Head of caudate nucleus (tissue), 42 donors: ENCODE data around the gene MOSPD3.
A peak's percentile ranks its signal among the peaks of the same experiment; 100 is the strongest.

Source experiments
- DNase-seq, 42 donors: peaks; one replicate each; pipeline versions ENCODE4 v3.0.0 to v3.0.0-alpha.2; 2020 to 2021; ENCODE audit warnings: mixed read lengths in 7 of 42
- intact Hi-C: fragments of 100-400 bp; cut with DNase I; formaldehyde crosslinking; loops from one replicate; pipeline ENCODE4 v1.15.0; 2022

MOSPD3 gene

DNA sequence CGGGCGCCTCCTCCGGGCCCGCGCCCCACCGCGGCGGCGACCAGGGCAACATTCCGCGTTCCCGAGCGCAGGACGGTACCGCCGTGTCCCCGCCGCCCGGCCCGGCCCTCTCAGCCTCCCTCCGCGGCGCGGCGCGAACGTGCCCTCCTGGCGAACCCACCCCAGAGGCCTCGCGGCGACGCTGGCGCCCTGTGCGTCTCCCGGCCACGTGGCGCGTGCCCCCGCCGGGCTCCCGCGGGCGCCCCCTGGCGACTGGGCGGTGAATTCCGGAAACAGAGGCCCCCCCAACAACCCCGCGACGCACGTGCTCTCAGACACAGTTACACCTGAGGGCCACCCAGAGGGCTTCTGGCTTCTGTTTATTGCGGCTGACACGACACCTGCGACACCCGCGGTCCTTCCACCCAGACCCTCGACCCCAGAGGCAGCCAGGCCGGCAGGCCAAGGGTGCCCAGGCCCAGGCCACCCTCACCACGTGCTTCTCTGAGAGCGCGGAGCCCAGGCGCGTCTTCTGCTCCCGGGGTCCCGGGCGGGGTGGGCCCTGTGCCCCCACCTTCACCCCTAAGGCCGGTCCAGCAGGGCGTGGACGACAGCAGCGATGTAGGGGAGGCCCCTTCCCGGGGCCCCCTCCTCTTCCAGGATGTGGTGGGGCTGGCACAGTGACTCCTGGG lies 38.5 kb upstream of the MOSPD3 start, which contains the start of gene SAP25:
TSS of gene SAP25 (minus strand) at position 210 of the 671 bp plus-strand sequence. CDS start at position 52, 158 bp downstream.
- no peak for DNase-seq
- intact Hi-C loops: no loop called here

DNA sequence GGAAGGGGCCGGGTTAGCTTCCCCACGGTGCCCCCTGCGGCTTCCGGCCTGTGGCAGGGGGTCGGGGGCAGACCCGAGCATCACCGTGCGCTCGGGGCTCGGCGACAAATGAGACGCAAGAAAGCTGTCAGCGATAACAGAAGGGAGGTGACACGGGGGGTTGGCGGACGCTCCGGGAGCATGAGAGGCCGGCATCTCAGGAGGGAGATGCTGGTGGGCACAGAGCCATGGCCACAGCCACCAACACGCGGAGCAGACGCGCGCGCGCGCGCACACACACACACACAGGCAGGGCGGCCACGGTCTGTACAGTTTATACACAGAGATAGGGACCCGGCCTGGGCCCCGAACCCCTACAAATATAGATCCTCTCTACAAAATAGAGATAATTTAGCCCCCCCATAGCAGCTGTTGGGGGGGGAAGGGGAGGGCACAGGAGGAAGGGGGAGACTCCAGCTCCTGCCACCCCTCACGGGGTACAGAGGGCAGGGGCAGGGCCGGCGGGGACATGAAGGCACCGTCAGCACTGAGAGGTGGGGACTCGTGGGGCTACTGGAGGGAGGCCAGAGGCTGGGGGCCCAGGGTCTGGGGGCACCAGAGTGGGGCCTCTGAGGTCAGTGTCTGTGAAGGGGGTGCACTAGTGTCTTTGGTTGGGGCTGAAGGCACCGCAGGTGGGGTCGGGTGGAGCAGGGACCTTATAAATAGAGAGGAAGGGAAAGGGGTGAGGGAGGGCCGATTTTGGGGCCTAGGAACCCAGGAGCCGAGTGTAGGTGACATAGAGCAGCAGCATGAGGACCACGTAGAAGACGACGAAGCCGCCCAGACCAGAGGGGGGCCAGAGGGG lies 37.8 kb upstream of the MOSPD3 start:
- DNase-seq: no peak
- intact Hi-C loops: no loop called here

DNA sequence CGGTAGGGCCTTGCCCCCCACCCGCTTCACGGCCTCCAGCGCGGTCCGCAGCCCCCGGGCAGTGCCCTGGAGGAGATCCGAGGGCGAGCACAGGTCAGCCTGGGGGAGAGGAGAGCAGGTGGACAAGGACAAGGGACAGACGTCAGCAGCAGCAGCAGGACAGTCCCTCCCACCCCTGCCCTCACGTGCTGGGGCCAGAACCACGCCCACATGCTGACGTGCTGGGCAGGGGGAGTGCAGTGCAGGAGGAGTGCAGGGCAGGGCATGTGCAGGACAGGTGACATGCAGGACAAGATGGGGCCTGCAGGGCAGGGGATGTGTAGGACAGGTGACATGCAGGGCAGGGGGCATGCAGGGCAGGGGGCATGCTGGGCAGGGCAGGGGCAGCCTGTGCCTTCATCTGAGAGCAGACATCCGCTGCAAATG lies 37.1 kb upstream of the MOSPD3 start:
- intact Hi-C loops: no loop called here
- DNase-seq: no peak

DNA sequence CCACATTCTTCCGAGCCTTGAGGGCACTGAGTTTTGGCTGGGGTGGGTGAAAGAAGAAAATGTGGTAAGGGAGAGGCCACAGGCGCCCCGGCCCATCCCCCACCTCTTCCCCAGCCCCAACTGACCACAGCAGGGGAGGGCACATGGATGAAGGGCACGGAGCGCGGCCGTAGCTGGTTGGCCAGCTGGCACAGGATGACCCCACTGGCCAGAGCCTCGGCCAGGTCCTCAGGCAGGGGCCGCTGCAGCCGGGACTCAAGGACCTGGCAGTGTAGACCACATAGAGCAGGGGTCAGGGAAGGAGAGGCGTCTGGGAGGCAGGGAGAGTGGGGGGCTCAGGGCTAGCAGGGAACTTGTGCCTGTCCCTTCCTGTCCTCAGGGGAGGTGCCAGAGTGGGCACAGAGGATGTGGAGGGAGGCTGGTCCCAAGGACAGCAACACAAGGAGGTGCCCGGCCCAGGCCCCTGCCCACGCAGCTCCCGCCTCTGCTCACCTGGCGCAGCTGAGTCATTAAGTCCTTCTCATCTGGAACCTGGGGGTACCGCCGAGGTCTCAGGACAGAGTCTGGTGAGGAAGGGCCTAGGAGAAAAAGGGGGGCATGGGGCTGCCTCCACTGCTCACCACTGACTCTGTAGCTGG lies 36.5 kb upstream of the MOSPD3 start:
- intact Hi-C loops: no loop called here
- DNase-seq: no peak

DNA sequence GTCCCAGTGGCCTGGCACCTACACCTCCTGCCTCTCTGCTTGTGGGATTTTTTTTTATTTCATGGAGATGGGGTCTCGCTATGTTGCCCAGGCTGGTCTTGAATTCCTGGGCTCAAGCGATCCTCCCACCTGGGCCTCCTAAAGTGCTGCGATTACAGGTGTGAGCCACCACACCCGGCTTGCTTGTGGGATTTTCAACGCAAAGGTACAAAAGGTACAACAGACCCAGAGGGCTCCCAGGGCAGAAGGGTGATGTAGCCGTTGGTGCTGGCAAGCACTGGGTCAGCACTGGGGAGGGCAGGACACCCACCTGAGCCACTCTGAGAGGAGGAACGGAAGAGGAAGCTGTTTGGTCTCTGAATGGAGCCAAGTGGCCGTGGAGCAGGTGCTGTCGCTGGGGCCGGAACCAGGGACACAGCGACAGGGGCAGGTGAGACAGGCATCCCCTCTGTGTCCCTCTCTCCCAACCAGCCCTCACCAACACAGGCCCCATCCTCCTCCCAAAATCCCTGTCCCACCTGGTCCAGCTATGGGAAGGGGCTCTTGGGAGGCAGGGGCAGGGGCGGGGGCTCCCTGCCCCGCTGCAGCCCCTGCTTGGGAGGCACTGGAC lies 35.9 kb upstream of the MOSPD3 start:
- DNase-seq: no peak
- intact Hi-C loops: no loop called here

DNA sequence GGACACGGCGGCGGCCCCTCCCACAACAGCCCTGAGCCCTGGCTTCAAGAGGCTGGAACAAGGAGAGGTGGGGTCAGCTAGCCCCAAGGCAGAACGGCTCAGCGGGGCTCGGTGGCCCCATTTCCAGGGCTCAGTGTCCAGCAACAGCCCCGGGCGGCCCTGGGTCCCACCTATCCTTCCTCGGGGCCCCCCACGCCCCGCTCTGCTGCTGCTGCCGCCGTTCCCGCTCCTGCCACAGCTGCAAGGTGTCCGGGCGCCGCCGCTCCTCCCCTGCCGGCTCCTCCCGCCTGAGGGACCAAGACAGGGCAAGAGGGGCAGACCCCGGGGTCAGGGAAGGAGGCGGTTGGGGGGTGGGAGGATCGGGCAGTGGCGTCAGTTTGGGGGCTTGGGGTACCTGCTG lies 35.2 kb upstream of the MOSPD3 start:
- no peak for DNase-seq
- intact Hi-C loops: no loop called here

DNA sequence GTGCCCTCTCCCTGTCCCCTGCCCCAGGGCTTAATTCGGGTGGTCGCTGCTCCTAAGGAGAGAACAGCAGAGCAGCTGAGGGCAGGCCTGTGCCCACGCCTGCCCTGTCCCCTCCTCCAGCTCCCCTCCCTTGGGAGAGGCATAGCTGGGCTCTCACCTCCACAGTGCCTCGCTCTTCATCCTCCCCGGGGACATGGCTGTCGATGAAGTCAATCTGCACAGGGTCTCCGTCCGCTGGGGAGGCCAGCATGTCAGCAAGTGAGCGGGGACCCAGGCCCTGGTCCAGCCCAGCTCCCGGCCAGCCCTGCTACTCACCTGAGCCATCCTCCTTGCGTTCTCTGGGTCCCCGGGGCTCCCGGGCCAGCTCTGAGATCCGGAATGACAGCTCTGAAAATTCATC lies 34.8 kb upstream of the MOSPD3 start:
- no peak for DNase-seq
- intact Hi-C loops: no loop called here

DNA sequence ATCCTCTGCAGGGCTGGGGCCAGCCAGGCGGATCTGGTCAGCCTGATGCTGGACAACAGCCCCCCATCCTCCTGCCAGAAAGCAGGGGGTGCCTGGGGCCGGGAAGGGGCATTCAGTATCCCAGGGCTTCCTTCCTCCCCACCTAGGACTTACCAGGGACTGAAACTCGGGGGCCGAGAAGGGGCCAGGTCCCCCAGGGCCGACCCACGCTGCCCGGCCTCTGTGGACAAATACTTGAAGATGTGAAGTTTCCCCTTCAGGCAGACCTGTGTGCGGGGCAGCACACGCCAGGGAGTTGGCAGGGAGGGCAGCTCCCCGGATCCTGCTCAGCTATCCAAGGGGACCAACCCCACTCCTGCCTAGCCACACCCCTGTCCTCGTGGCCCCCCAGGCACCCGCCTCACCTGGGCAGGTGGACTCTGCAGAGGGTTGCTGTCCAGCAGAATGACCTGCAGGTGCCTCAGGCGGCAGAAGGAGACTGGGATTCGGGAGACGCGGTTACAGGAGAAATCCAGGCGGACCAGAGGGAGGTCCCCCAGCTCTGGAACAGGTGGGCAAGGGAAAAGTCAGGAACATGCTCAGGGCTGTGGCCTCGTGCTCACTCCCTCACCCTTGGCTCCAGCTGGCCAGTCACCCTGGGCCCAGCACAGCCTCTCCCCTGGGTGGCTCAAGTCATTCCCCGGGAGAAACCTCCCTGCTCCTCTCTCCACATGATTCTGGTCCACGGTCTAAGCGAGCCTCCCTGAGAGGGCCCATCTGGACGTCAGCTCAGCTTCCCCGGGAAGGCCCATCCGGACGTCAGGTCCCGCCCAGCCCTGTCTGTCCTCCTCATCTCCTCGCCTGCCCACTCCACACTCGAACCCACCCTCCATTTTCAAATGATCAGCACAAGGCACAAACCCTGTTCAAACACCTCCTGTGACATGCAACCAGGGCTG lies 33.8 kb upstream of the MOSPD3 start:
- intact Hi-C loops: no loop called here
- no peak for DNase-seq

DNA sequence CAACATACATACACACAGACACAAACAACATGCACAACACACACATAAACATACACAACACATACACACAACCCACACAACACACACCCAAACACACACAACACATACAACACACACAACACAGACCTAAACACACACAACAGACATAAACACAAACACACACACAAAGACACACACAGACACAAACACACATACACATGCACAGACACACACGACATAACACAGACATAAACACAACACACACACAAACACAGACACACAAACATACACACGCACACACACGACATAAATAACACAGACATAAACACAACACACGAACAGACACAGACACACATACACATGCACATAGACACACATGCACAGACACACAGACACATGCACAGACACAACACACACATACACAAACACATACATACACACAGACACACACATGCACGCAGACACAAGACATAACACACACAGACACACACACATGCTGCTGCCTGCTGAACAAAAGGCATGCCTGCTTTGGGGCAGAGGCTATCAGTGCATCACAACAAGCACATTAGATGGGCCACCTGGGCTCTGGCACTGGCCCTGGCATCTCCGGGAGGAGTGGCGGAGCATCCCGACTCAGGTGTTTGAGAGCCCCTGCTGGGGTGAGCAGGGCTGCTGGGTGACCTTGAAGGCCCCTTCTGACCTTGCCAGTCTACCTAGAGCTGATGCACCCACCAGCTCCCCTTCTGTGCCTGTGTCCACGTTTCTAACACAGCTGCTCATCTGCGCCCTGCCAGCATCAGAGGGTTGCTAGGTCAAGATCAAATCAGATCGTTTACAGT lies 31.7 kb upstream of the MOSPD3 start:
- DNase-seq: no peak
- intact Hi-C loops: no loop called here

DNA sequence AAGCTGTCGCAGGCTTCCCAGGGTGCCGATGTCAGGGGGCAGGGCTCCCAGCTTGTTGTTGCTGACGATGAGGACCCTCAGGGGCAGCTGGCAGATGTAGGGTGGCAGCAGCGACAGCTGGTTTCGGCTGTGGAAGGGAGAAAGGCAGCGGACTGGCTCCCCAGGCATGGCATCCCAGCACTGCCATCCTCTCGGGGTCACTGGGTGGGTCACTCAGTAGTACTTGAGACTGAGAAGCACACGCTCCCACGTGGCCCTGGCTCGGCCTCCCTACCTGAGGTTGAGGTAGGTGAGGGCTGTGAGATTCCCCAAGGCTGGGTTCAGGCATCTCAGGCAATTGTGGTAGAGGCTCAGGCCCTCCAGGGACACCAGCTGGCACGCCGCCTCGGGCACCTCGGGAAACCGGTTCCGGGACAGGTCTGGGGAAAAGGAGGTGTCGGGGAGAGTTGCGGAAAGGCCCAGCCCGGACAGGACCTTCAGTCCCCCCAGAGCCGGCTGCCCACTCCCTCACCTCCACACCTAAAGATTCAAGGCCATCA lies 30.2 kb upstream of the MOSPD3 start:
- DNase-seq: no peak
- intact Hi-C loops: no loop called here

DNA sequence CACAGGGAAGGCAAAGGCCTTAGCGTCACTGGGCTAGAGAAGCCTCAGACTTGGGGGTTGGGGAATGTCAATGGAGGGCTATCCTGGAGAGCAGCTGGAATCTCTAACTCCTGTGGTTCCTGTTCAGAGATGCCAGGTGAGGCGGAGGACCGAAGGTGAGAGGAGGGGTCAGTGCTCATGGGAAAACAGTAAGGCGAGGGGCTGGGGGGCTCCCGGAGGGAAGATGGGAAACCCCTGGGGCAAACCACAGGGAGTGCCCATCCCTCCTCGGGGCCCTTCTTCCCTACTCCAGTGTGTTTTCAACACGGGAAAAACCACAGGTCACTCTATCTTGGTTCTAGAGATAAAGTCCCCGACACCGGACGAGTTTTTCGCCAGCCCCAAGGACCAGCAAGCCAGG lies 29.7 kb upstream of the MOSPD3 start:
- no peak for DNase-seq
- intact Hi-C loops: no loop called here

DNA sequence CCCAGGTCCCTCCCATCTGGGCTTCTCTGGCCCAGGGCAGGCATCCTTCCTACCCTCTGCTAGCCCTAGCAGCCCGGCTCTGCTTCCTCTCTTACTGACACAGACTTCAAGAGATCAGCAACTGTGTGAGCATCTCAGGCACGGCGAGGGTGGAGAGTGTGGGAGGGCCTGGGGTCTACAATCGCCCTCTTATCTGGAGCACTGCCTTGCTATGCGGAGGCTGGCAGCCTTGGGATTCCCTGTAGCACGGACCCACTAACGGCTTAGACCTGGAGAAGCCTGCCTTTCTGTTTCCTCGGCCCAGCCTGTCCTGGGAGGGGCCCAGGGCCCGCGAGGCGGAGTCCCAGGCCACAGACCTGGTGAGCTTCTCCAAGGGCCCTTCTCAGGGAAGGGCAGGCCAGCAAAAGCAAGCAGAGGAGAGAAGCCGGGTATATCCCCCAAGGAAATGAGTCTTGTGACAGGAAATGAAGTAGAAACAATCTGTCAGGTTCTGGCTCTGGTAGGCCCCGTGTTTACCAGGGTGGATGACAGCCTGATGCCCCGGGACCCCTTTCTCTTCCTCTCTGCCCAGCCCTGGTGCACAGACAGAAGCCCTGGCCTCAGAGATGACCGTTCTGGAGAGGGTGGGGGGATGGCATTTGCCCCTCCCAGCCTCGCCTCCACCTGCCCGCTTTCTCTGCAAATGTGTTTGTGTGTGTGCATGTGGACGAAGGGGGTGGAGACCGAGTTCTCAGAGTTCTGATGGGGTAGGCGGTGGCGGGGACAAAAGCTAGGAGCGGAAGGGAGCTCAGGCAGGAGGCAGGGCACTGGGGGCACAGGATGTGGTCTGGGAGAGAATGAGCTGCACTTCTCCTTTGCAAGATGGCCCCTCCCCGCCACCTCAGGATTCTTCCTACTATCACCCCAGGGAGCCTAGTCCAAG lies 28.9 kb upstream of the MOSPD3 start:
- intact Hi-C loops: no loop called here
- peak in 30 of 42 donors; percentile 25 to 78 (median 56) for DNase-seq

DNA sequence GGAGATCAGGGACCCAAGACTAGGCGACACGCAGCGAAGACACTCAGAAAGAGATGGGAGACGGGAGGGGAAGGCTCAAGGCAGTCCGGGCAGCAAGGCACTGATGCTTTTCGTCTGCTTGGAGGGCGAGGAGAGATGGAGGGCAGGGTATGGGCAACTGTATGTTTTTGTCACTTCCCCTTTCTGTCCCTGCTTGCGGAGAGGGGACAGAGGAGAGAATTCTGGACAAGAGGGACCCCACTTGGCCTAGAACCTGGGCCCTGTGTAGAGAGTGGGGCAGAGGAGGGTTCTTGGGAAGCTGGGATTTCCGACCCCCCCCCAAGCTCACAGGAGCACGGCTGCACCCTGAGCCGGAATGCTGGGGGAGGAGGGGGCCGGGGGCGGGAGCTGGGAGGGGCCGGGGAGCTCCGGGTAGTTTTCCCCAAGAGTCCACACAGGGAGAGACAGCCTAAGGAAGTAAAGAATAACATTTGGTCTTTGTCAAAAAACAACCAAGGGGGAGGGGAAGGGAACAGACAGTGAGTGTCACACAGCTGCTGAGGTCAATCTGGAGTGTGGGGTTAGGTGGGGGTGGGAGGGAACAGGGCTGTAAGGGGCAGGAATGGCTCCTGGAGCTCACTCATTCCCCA lies 28.2 kb upstream of the MOSPD3 start:
- DNase-seq: no peak
- intact Hi-C loops: no loop called here

DNA sequence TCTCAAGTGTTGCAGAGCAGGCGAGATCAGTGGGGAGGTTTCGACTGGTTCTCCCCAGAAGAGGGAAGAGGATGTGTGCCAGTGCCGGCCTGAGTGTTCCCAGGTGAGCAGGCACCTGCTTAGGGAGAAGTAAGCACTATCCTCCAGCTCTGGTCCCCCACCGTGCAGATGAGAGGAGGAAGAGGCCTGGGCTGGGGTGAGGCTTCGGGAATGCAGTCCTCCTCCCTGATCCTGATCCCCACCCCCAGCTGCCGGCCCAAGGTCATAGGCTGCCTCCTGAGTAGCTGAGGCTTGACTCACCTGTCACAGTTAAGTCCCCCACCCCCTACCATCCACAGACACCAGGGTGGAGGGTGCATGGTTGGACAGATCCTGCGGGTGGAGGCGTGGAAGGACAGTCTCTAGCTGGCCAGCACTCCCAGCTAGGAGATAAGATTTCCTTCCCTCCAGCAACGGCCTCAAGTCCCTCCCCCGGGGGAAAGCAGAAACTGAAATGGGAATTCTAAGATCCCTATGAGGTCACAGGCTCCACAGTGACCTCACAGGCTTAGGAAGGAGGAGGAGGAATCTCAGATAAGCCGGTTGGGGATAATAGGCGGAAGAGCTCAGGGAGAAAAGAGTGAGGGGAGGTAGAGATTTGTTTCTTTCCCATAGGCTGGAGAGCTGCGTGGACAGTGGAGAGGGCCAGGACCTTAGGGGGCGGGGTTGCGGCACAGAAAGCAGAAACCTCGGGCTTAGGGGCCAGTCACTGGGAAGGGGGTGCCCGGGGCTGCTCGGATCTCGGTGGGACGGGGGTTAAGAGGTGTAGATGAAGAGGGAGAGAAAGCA lies 27.4 kb upstream of the MOSPD3 start:
- DNase-seq: no peak
- intact Hi-C loops: no loop called here
